HepG2 (cell line): ENCODE data around the gene SCARF1. TPM values are rescaled to one million over a fixed set of nuclear protein-coding genes. Genes with fewer than 3 reads are reported as not detected.

ENCODE experiments used
- FIP1L1 ChIP-seq: fragments of 200-400 bp; formaldehyde crosslinking; IDR thresholded peaks from 2 replicates; pipeline ENCODE4 v1.6.1; 2018; ENCODE audit warnings: low read depth, mild to moderate bottlenecking, low read length, moderate library complexity, borderline replicate concordance; ENCODE audit not compliant: insufficient read depth
- GMEB2 ChIP-seq: IDR thresholded peaks from 2 replicates; pipeline ENCODE4 v1.6.1; 2016; ENCODE audit warnings: missing biosample characterization, missing genetic modification reagents, low read depth
- HOXD1 ChIP-seq: sonication (generic); formaldehyde crosslinking; IDR thresholded peaks from 2 replicates; pipeline ENCODE4 v1.5.0; 2020; ENCODE audit warnings: missing genetic modification reagents
- KDM6A ChIP-seq: IDR thresholded peaks from 2 replicates; pipeline ENCODE4 v1.6.1; 2016; ENCODE audit warnings: low read depth
- MXI1 ChIP-seq: IDR thresholded peaks from 3 replicates; pipeline ENCODE4 v1.6.1; 2012; ENCODE audit warnings: low read depth, low read length, inconsistent platforms, borderline replicate concordance
- RNF2 ChIP-seq: fragments of 450-650 bp; conservative IDR thresholded peaks from 2 replicates; pipeline ENCODE4 v1.6.1; 2016; ENCODE audit warnings: low read depth
- ZBTB3 ChIP-seq: sonication (generic); formaldehyde crosslinking; IDR thresholded peaks from 2 replicates; pipeline ENCODE4 v1.4.0; 2020; ENCODE audit warnings: low read depth, mild to moderate bottlenecking, moderate library complexity, missing genetic modification reagents, borderline replicate concordance
- ZBTB8A ChIP-seq: sonication (generic); formaldehyde crosslinking; IDR thresholded peaks from 2 replicates; pipeline ENCODE4 v1.4.0; 2020; ENCODE audit warnings: mild to moderate bottlenecking, low read depth, missing genetic modification reagents, borderline replicate concordance
- ZNF724P ChIP-seq: sonication (generic); formaldehyde crosslinking; IDR thresholded peaks from 2 replicates; pipeline ENCODE4 v1.8.0; 2022; ENCODE audit warnings: missing genetic modification reagents, borderline replicate concordance
- polyA plus RNA-seq, 8 experiments: library from polyadenylated mRNA; depleted of rRNA in 3 of 8; stranded (reverse) in 7 of 8; unstranded in 1 of 8; fragments of >200 nt; fragmentation: Illumina TruSeq in 4 of 8; extraction: Trizol in 4 of 8; gene quantifications; 2 replicates each; pipeline versions ENCODE4 v1.2.1 to v1.2.3, GENCODE V29; 2011 to 2016; ENCODE audit warnings: low read depth in 4 of 8, missing spikeins in 1 of 8, mixed read lengths in 1 of 8; ENCODE audit not compliant: insufficient read depth in 1 of 8
- total RNA-seq, 5 experiments: library from RNA; depleted of rRNA; stranded (reverse); fragments of >200 nt; fragmentation: Illumina TruSeq; extraction: Trizol; gene quantifications; 2 replicates each; pipeline ENCODE4 v1.2.3, GENCODE V29; 2016; ENCODE audit warnings: low read depth in 1 of 5
- TF ChIP-seq, protein P1 (sequence below): sonication (generic); formaldehyde crosslinking; conservative IDR thresholded peaks from 2 replicates; pipeline ENCODE4 v1.4.0; 2020; ENCODE audit warnings: missing genetic modification reagents
- TF ChIP-seq, protein P2 (sequence below): sonication (generic); formaldehyde crosslinking; IDR thresholded peaks from 2 replicates; pipeline ENCODE4 v1.8.0; 2022; ENCODE audit warnings: low read depth, missing genetic modification reagents
- TF ChIP-seq, protein P3 (sequence below): sonication (generic); formaldehyde crosslinking; IDR thresholded peaks from 2 replicates; pipeline ENCODE4 v1.5.1; 2020; ENCODE audit warnings: mild to moderate bottlenecking, missing genetic modification reagents, borderline replicate concordance
- TF ChIP-seq, protein P4 (sequence below): sonication (generic); formaldehyde crosslinking; IDR thresholded peaks from 2 replicates; pipeline ENCODE4 v1.8.1; 2023; ENCODE audit warnings: mild to moderate bottlenecking, inconsistent platforms, moderate library complexity, missing genetic modification reagents, borderline replicate concordance
- TF ChIP-seq, protein P5 (sequence below): sonication (generic); formaldehyde crosslinking; IDR thresholded peaks from 2 replicates; pipeline ENCODE4 v1.4.0; 2020; ENCODE audit warnings: missing genetic modification reagents, borderline replicate concordance

SCARF1 gene
- total and polyA plus RNA-seq, 2 of the 13 experiments (the other 11 are each of a cell fraction or from before 2014, with no cell fraction given): 0.24 to 0.71 TPM

GRCh38 chr17:1606352-1606985 lies 39.1 kb downstream of the SCARF1 start (continued):
- TF ChIP-seq, protein P1, sequence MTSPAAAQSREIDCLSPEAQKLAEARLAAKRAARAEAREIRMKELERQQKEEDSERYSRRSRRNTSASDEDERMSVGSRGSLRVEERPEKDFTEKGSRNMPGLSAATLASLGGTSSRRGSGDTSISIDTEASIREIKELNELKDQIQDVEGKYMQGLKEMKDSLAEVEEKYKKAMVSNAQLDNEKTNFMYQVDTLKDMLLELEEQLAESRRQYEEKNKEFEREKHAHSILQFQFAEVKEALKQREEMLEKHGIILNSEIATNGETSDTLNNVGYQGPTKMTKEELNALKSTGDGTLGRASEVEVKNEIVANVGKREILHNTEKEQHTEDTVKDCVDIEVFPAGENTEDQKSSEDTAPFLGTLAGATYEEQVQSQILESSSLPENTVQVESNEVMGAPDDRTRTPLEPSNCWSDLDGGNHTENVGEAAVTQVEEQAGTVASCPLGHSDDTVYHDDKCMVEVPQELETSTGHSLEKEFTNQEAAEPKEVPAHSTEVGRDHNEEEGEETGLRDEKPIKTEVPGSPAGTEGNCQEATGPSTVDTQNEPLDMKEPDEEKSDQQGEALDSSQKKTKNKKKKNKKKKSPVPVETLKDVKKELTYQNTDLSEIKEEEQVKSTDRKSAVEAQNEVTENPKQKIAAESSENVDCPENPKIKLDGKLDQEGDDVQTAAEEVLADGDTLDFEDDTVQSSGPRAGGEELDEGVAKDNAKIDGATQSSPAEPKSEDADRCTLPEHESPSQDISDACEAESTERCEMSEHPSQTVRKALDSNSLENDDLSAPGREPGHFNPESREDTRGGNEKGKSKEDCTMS (CRISPR knock-in tag): no peak
- TF ChIP-seq HOXD1 (no peak), ZBTB8A (CRISPR knock-in tag) (no peak), RNF2 (no peak), ZBTB3 (CRISPR knock-in tag) (no peak), KDM6A (peak; percentile 23; the same call in 1 of the 2 replicates), GMEB2 (CRISPR knock-in tag) (no peak), MXI1 (no peak), ZNF724P (CRISPR knock-in tag) (no peak), FIP1L1 (no peak)
- TF ChIP-seq, protein P2, sequence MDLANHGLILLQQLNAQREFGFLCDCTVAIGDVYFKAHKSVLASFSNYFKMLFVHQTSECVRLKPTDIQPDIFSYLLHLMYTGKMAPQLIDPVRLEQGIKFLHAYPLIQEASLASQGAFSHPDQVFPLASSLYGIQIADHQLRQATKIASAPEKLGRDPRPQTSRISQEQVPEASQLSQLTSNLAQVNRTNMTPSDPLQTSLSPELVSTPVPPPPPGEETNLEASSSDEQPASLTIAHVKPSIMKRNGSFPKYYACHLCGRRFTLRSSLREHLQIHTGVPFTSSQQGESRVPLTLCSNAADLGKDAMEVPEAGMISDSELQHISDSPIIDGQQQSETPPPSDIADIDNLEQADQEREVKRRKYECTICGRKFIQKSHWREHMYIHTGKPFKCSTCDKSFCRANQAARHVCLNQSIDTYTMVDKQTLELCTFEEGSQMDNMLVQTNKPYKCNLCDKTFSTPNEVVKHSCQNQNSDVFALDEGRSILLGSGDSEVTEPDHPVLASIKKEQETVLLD: no peak
- TF ChIP-seq, protein P3, sequence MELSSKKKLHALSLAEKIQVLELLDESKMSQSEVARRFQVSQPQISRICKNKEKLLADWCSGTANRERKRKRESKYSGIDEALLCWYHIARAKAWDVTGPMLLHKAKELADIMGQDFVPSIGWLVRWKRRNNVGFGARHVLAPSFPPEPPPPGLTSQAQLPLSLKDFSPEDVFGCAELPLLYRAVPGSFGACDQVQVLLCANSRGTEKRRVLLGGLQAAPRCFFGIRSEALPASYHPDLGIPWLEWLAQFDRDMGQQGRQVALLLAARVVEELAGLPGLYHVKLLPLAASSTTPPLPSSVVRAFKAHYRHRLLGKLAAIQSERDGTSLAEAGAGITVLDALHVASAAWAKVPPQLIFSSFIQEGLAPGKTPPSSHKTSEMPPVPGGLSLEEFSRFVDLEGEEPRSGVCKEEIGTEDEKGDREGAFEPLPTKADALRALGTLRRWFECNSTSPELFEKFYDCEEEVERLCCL (CRISPR knock-in tag): no peak
- TF ChIP-seq, protein P4, sequence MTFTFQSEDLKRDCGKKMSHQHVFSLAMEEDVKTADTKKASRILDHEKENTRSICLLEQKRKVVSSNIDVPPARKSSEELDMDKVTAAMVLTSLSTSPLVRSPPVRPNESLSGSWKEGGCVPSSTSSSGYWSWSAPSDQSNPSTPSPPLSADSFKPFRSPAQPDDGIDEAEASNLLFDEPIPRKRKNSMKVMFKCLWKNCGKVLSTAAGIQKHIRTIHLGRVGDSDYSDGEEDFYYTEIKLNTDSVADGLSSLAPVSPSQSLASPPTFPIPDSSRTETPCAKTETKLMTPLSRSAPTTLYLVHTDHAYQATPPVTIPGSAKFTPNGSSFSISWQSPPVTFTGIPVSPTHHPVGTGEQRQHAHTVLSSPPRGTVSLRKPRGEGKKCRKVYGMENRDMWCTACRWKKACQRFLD (CRISPR knock-in tag): no peak
- TF ChIP-seq, protein P5, sequence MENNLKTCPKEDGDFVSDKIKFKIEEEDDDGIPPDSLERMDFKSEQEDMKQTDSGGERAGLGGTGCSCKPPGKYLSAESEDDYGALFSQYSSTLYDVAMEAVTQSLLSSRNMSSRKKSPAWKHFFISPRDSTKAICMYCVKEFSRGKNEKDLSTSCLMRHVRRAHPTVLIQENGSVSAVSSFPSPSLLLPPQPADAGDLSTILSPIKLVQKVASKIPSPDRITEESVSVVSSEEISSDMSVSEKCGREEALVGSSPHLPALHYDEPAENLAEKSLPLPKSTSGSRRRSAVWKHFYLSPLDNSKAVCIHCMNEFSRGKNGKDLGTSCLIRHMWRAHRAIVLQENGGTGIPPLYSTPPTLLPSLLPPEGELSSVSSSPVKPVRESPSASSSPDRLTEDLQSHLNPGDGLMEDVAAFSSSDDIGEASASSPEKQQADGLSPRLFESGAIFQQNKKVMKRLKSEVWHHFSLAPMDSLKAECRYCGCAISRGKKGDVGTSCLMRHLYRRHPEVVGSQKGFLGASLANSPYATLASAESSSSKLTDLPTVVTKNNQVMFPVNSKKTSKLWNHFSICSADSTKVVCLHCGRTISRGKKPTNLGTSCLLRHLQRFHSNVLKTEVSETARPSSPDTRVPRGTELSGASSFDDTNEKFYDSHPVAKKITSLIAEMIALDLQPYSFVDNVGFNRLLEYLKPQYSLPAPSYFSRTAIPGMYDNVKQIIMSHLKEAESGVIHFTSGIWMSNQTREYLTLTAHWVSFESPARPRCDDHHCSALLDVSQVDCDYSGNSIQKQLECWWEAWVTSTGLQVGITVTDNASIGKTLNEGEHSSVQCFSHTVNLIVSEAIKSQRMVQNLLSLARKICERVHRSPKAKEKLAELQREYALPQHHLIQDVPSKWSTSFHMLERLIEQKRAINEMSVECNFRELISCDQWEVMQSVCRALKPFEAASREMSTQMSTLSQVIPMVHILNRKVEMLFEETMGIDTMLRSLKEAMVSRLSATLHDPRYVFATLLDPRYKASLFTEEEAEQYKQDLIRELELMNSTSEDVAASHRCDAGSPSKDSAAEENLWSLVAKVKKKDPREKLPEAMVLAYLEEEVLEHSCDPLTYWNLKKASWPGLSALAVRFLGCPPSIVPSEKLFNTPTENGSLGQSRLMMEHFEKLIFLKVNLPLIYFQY (CRISPR knock-in tag): no peak
